OCI-LY7 (cell line): ENCODE data around the gene KIF21B. TPM values are rescaled to one million over a fixed set of nuclear protein-coding genes. Genes with fewer than 3 reads are reported as not detected.

Experiments
- BruUV-seq: library from RNA; stranded (reverse); fragments of 400-500 nt; replicated peaks from 2 replicates; lab custom pipeline; 2021; lab: Mats Ljungman, UMichigan
- CTCF ChIA-PET: fragments of 300-600 bp; sonication (Branson Sonifier 250); formaldehyde crosslinking; loops from one replicate; lab custom pipeline; 2022; ENCODE audit warnings: antibody characterized with exemption; ENCODE audit not compliant: unreplicated experiment; lab: Charles Lee
- POLR2A ChIA-PET: fragments of 300-600 bp; sonication (Branson Sonifier 250); formaldehyde crosslinking; loops from one replicate; lab custom pipeline; 2022; ENCODE audit warnings: antibody characterized with exemption; lab: Charles Lee
- DNase-seq: peaks from one replicate; pipeline ENCODE4 v3.0.0-alpha.2; 2015; ENCODE audit warnings: low spot score
- H2AFZ ChIP-seq: fragments of 200-600 bp; sonication (generic), shearing (Covaris generic); 2 replicates; pipeline ENCODE4 v1.6.1; 2014; ENCODE audit warnings: mild to moderate bottlenecking, antibody characterized with exemption, low read length, moderate library complexity
- H3K27ac ChIP-seq: fragments of 200-600 bp; sonication (generic); 2 replicates; pipeline ENCODE4 v1.5.1; 2014; ENCODE audit warnings: mixed run types, low read depth, mild to moderate bottlenecking, moderate library complexity, low read length, inconsistent platforms; ENCODE audit not compliant: poor library complexity, severe bottlenecking
- H3K36me3 ChIP-seq: fragments of 200-600 bp; sonication (generic); 2 replicates; pipeline ENCODE4 v1.6.1; 2014; ENCODE audit warnings: mild to moderate bottlenecking, antibody characterized with exemption, low read length, moderate library complexity, mixed read lengths; ENCODE audit not compliant: insufficient read depth
- H3K4me1 ChIP-seq: fragments of 200-600 bp; sonication (generic); 2 replicates; pipeline ENCODE4 v1.5.1; 2014; ENCODE audit warnings: mild to moderate bottlenecking, low read length; ENCODE audit not compliant: insufficient read depth, poor library complexity, severe bottlenecking
- H3K4me2 ChIP-seq: fragments of 200-600 bp; sonication (generic); 2 replicates; pipeline ENCODE4 v1.6.1; 2014; ENCODE audit warnings: mild to moderate bottlenecking, low read length
- H3K4me3 ChIP-seq: fragments of 200-600 bp; sonication (generic); 2 replicates; pipeline ENCODE4 v1.5.1; 2014; ENCODE audit warnings: mild to moderate bottlenecking, low read depth, low read length; ENCODE audit not compliant: poor library complexity, severe bottlenecking
- H3K79me2 ChIP-seq: fragments of 200-600 bp; sonication (generic); 2 replicates; pipeline ENCODE4 v1.6.1; 2016; ENCODE audit warnings: low read depth, mild to moderate bottlenecking, low read length, moderate library complexity, mixed read lengths; ENCODE audit not compliant: insufficient read depth
- H3K9me2 ChIP-seq: fragments of 200-600 bp; sonication (generic); 2 replicates; pipeline ENCODE4 v1.6.1; 2016; ENCODE audit warnings: mild to moderate bottlenecking, low read length, mixed read lengths; ENCODE audit not compliant: insufficient read depth
- H3K9me3 ChIP-seq: fragments of 200-600 bp; sonication (generic); 2 replicates; pipeline ENCODE4 v1.6.1; 2014; ENCODE audit warnings: mild to moderate bottlenecking, mixed run types, low read length, mixed read lengths
- H4K20me1 ChIP-seq: fragments of 200-600 bp; sonication (generic); 2 replicates; pipeline ENCODE4 v1.6.1; 2014; ENCODE audit warnings: mild to moderate bottlenecking, antibody characterized with exemption, low read length, moderate library complexity, mixed read lengths; ENCODE audit not compliant: insufficient read depth
- EZH2phosphoT487 ChIP-seq: fragments of 200-600 bp; sonication (generic); IDR thresholded peaks from 2 replicates; pipeline ENCODE4 v1.6.1; 2018; ENCODE audit warnings: low read depth, borderline replicate concordance, mild to moderate bottlenecking, mixed run types, antibody characterized with exemption, low read length, moderate library complexity, mixed read lengths
- intact Hi-C: fragments of 100-400 bp; cut with micrococcal nuclease; formaldehyde crosslinking; loops from one replicate; pipeline ENCODE4 v1.10.0; 2022; ENCODE audit not compliant: unreplicated experiment
- total RNA-seq, 2 experiments: library from RNA; depleted of rRNA in 1 of 2; stranded (reverse); fragments of >200 nt in 1 of 2; shearing (Covaris generic) in 1 of 2; gene quantifications; 2 replicates each; pipeline ENCODE4 v1.2.3, GENCODE V29; 2014 to 2022
- TF ChIP-seq, protein P1 (sequence below): fragments of 200-600 bp; sonication (generic); conservative IDR thresholded peaks from 2 replicates; pipeline ENCODE4 v1.5.1; 2014; ENCODE audit warnings: mild to moderate bottlenecking, antibody characterized with exemption, low read length, moderate library complexity, mixed read lengths

Gene KIF21B
- total RNA-seq, 2 experiments from 2014 or later, result 30.5 to 65.7 TPM

DNA sequence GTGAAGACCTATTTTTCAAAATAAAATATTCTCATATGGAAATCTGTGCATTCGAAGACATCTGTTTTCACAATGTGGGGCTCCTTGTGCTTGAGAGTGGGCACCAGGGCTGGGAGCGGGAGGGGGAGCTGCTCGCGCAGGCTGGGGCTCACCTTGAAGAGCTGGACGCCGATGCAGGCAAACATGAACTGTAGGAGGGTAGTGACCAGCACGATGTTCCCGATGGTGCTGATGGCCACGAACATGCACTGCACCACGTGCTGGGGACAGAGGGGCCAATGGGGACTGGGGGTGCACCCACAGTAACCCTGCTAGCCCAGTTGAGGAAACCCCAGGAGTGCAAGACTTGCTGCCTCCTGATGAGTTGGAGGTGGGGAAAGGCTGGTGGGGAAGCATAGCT, 42.2 kb upstream of the KIF21B start:
- no peak overlapping the region for H3K4me3 ChIP-seq
- H3K9me2 ChIP-seq, result no peaks in the 10 kb centered on the region
- no peaks in the 10 kb centered on the region for H3K79me2 ChIP-seq
- no peaks in the 10 kb centered on the region for H3K9me3 ChIP-seq
- H4K20me1 ChIP-seq, result no peaks in the 10 kb centered on the region
- CTCF ChIA-PET, result interaction anchor here (0.6 kb wide), 1 partner anchor 260 kb away, joined by 3 read pairs; no protein-coding TSS in a partner anchor
- BruUV-seq, result no TSS peak
- TF ChIP-seq EZH2phosphoT487, result no peak
- TF ChIP-seq, protein P1, sequence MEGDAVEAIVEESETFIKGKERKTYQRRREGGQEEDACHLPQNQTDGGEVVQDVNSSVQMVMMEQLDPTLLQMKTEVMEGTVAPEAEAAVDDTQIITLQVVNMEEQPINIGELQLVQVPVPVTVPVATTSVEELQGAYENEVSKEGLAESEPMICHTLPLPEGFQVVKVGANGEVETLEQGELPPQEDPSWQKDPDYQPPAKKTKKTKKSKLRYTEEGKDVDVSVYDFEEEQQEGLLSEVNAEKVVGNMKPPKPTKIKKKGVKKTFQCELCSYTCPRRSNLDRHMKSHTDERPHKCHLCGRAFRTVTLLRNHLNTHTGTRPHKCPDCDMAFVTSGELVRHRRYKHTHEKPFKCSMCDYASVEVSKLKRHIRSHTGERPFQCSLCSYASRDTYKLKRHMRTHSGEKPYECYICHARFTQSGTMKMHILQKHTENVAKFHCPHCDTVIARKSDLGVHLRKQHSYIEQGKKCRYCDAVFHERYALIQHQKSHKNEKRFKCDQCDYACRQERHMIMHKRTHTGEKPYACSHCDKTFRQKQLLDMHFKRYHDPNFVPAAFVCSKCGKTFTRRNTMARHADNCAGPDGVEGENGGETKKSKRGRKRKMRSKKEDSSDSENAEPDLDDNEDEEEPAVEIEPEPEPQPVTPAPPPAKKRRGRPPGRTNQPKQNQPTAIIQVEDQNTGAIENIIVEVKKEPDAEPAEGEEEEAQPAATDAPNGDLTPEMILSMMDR, result no peak
- H3K36me3 ChIP-seq, result no peaks in the 10 kb centered on the region
- intact Hi-C loops, result no loop called here
- H3K4me1 ChIP-seq, result no peaks in the 10 kb centered on the region
- no peak overlapping the region for H3K4me2 ChIP-seq
- no peak overlapping the region for H3K27ac ChIP-seq
- DNase-seq, result no peak
- POLR2A ChIA-PET, result interaction anchor here (0.9 kb wide), 1 partner anchor 35 kb away, joined by 6 read pairs; no protein-coding TSS in a partner anchor
- H2AFZ ChIP-seq, result no peak overlapping the region

DNA sequence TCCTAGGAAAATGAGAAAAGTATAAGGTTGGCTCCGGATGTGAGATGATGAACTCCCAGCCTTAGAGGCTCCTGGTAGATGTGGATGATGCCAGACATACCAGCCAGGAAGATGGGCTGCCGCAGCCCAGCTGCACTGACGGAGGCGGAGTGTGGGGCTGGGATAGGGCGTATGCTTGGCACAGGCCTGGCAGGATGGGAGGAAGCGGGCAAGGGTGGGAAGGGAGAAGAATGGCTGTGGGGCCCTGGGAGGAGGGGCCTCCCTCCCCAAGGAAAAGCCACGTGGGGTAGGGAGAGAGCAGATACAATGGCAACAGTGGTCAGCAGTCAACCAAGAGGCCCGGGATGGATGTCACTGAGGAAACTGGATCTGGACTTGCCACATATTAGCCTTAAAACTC, 41.3 kb upstream of the KIF21B start:
- Histone ChIP-seq H3K9me2 (no peaks in the 10 kb centered on the region), H4K20me1 (no peaks in the 10 kb centered on the region), H3K4me3 (no peak overlapping the region), H3K4me1 (no peaks in the 10 kb centered on the region), H3K36me3 (no peaks in the 10 kb centered on the region), H3K4me2 (no peak overlapping the region), H3K79me2 (no peaks in the 10 kb centered on the region), H3K9me3 (no peaks in the 10 kb centered on the region), H3K27ac (no peak overlapping the region), H2AFZ (no peak overlapping the region)
- intact Hi-C loops, result no loop called here
- TF ChIP-seq, protein P1, result no peak
- no peak for TF ChIP-seq EZH2phosphoT487
- POLR2A ChIA-PET, result interaction anchor here (0.5 to 0.9 kb wide), 2 partner anchors 36 to 186 kb away, joined by 3 to 6 read pairs; no protein-coding TSS in a partner anchor
- no peak for DNase-seq
- BruUV-seq, result no TSS peak
- CTCF ChIA-PET, result no interaction called here

DNA sequence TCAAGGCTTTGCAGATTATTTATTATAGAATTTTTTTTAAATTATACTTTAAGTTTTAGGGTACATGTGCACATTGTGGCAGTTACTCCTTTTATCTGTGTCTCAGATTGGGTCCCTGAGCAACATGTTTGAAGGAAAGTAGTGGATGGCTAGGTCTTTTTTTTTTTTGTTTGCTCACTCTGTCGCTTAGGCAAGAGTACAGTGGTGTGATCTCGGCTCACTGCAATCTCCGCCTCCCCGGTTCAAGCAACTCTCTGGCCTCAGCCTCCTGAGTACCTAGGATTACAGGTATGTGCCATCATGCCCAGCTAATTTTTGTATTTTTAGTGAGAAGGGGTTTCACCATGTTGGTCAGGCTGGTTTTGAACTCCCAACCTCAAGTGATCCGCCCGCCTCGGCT, 39.6 kb upstream of the KIF21B start:
- Histone ChIP-seq H3K27ac (no peak overlapping the region), H3K79me2 (no peaks in the 10 kb centered on the region), H3K4me3 (no peak overlapping the region), H2AFZ (no peak overlapping the region), H4K20me1 (no peaks in the 10 kb centered on the region), H3K4me1 (no peaks in the 10 kb centered on the region), H3K9me3 (no peaks in the 10 kb centered on the region), H3K36me3 (no peaks in the 10 kb centered on the region), H3K4me2 (no peak overlapping the region), H3K9me2 (no peaks in the 10 kb centered on the region)
- ChIA-PET POLR2A (interaction anchor here (0.7 kb wide), 1 partner anchor 57 kb away, joined by 3 read pairs; no protein-coding TSS in a partner anchor), CTCF (no interaction called here)
- no peak for DNase-seq
- TF ChIP-seq, protein P1, result no peak
- no peak for TF ChIP-seq EZH2phosphoT487
- no TSS peak for BruUV-seq
- intact Hi-C loops, result no loop called here
